ENCODE data around the gene GTF2H4.

The GTF2H4 gene

DNA sequence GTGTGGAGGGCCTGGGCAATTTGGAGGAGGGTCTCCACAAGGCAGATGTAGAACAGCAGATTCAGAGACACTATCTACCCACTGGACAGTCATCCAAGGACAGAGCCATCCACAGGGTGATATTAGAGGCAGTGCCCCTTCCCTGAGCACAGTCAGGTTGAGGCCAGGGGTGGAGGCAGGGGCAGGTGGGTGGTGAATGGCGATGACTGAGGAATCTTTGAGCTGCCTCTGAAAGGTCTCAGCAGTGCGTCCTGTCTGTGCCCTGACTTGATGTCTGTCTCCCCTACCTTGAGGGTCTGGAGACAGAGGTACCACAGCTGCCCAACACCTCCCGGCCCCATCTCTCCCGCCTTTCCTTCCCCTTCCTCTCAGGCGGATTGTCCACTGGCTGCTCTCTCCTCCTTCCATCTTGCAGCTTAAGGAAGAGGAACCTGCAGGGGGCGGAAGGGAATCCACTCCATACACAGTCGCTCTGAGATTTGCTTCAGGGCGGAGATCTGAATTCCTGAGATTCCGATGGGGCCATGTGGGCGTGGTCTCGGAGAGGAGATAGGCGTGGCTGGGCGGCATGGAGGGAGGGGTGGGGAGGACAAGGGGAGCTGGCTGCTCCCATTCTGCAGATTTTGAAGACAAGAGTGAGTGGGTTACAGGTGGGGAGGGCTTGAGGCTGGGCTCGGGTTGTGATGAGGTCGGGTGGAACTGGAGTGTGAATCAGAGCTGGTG lies 34.5 kb downstream of the GTF2H4 start:
- H3K36me3 Mint-ChIP-seq (ENCODE audit: low read depth) = no peaks in the 10 kb centered on the region
- DNase-seq = peak; percentile 91
- H3K4me3 Mint-ChIP-seq = no peak overlapping the region
- H3K27ac Mint-ChIP-seq = no peak overlapping the region
- H3K9me3 Mint-ChIP-seq = no peaks in the 10 kb centered on the region
- H3K27me3 Mint-ChIP-seq (ENCODE audit: low read depth, poor library complexity) = peaks cover 51% of the 10 kb centered on the region
- TF ChIP-seq, protein P1, sequence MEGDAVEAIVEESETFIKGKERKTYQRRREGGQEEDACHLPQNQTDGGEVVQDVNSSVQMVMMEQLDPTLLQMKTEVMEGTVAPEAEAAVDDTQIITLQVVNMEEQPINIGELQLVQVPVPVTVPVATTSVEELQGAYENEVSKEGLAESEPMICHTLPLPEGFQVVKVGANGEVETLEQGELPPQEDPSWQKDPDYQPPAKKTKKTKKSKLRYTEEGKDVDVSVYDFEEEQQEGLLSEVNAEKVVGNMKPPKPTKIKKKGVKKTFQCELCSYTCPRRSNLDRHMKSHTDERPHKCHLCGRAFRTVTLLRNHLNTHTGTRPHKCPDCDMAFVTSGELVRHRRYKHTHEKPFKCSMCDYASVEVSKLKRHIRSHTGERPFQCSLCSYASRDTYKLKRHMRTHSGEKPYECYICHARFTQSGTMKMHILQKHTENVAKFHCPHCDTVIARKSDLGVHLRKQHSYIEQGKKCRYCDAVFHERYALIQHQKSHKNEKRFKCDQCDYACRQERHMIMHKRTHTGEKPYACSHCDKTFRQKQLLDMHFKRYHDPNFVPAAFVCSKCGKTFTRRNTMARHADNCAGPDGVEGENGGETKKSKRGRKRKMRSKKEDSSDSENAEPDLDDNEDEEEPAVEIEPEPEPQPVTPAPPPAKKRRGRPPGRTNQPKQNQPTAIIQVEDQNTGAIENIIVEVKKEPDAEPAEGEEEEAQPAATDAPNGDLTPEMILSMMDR (IDR thresholded peaks at IDR 0.05) = peak; percentile 43
- H3K4me1 Mint-ChIP-seq = peaks cover 6% of the 10 kb centered on the region

- H3K9me3 Mint-ChIP-seq = peaks cover 6% of the 10 kb centered on the region
- TF ChIP-seq, protein P1 (IDR thresholded peaks at IDR 0.05) = no peak
- no peak for DNase-seq
- H3K36me3 Mint-ChIP-seq (ENCODE audit: low read depth) = no peaks in the 10 kb centered on the region
- peaks cover 64% of the 10 kb centered on the region for H3K27me3 Mint-ChIP-seq (ENCODE audit: low read depth, poor library complexity)
- H3K27ac Mint-ChIP-seq = no peak overlapping the region
- H3K4me1 Mint-ChIP-seq = peaks cover 13% of the 10 kb centered on the region
- H3K4me3 Mint-ChIP-seq = no peak overlapping the region
Observed at GRCh38 chr6:30944051-30944450, 36.0 kb downstream of the GTF2H4 start.

DNA sequence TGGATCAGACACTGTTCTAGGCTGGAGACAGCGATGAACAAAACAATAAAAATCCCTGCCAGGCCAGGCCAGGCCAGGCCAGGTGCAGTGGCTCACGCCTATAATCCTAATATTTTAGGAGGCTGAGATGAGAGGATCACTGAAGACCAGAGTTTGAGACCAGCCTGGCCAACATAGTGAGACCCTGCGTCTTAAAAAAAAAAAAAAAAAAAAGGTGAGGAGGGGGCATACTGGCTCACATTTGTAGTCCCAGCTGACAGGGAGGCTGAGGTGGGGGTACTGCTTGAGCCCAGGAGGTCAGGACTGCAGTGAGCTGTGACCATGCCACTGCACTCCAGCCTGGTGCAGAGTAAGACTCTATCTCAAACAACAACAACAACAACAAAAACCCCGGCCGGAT lies 37.3 kb downstream of the GTF2H4 start:
- DNase-seq = no peak
- peaks cover 66% of the 10 kb centered on the region for H3K27me3 Mint-ChIP-seq (ENCODE audit: low read depth, poor library complexity)
- peaks cover 13% of the 10 kb centered on the region for H3K4me1 Mint-ChIP-seq
- no peak overlapping the region for H3K27ac Mint-ChIP-seq
- peaks cover 16% of the 10 kb centered on the region for H3K9me3 Mint-ChIP-seq
- no peak overlapping the region for H3K4me3 Mint-ChIP-seq
- TF ChIP-seq, protein P1 (IDR thresholded peaks at IDR 0.05) = no peak
- no peaks in the 10 kb centered on the region for H3K36me3 Mint-ChIP-seq (ENCODE audit: low read depth)

- DNase-seq = no peak
- H3K36me3 Mint-ChIP-seq (ENCODE audit: low read depth) = no peaks in the 10 kb centered on the region
- H3K27me3 Mint-ChIP-seq (ENCODE audit: low read depth, poor library complexity) = peaks cover 81% of the 10 kb centered on the region
Observed at GRCh38 chr6:30947231-30947630, 39.2 kb downstream of the GTF2H4 start.

GRCh38 chr6:30948811-30949210 lies 40.8 kb downstream of the GTF2H4 start:
- no peak for DNase-seq
- Mint-ChIP-seq H3K4me3 (no peak overlapping the region), H3K27ac (no peak overlapping the region), H3K9me3 (peaks cover 27% of the 10 kb centered on the region), H3K4me1 (peaks cover 7% of the 10 kb centered on the region), H3K36me3 (ENCODE audit: low read depth) (no peaks in the 10 kb centered on the region), H3K27me3 (ENCODE audit: low read depth, poor library complexity) (peaks cover 83% of the 10 kb centered on the region)
- TF ChIP-seq, protein P1 (IDR thresholded peaks at IDR 0.05) = no peak

More at GRCh38 chr6:30947231-30947630, 39.2 kb downstream of the GTF2H4 start:
- Mint-ChIP-seq H3K4me1 (peaks cover 13% of the 10 kb centered on the region), H3K4me3 (no peak overlapping the region), H3K27ac (no peak overlapping the region), H3K9me3 (peaks cover 27% of the 10 kb centered on the region)
- TF ChIP-seq, protein P1 (IDR thresholded peaks at IDR 0.05) = no peak

GRCh38 chr6:30951907-30952469 lies 44.0 kb downstream of the GTF2H4 start:
- peaks cover 89% of the 10 kb centered on the region for H3K27me3 Mint-ChIP-seq (ENCODE audit: low read depth, poor library complexity)
- TF ChIP-seq, protein P1 (IDR thresholded peaks at IDR 0.05) = no peak
- no peak overlapping the region for H3K27ac Mint-ChIP-seq
- no peak overlapping the region for H3K4me3 Mint-ChIP-seq
- peaks cover 31% of the 10 kb centered on the region for H3K4me1 Mint-ChIP-seq
- peaks cover 27% of the 10 kb centered on the region for H3K9me3 Mint-ChIP-seq
- DNase-seq = no peak
- H3K36me3 Mint-ChIP-seq (ENCODE audit: low read depth) = no peaks in the 10 kb centered on the region

All from nephron progenitor cell (in vitro differentiated cells).